ENCODE measurements around the gene PPM1H. TPM values are rescaled to one million over a fixed set of nuclear protein-coding genes. Genes with fewer than 3 reads are reported as not detected.
A peak's percentile ranks its signal among the peaks of the same experiment; 100 is the strongest.

The PPM1H gene
- total RNA-seq, 1 experiment from 2014 or later = 37.1 TPM

- H3K36me3 Mint-ChIP-seq = no peaks in the 10 kb centered on the region; the same call in 1 of the 2 replicates
- H3K4me3 Mint-ChIP-seq = no peak overlapping the region
- TF ChIP-seq ZNF396 (CRISPR knock-in tag; IDR thresholded peaks at IDR 0.05; ENCODE audit: borderline replicate concordance) (no peak), GRHL2 (CRISPR knock-in tag; IDR thresholded peaks at IDR 0.05; ENCODE audit: insufficient replicate concordance, severe bottlenecking) (no peak), FOXP4 (CRISPR knock-in tag; IDR thresholded peaks at IDR 0.05) (no peak), KAT7 (CRISPR knock-in tag; IDR thresholded peaks at IDR 0.05; ENCODE audit: borderline replicate concordance) (no peak), GABPB1 (CRISPR knock-in tag; IDR thresholded peaks at IDR 0.05) (no peak), RORB (CRISPR knock-in tag; IDR thresholded peaks at IDR 0.05) (no peak), GTF2I (CRISPR knock-in tag; conservative IDR thresholded peaks at IDR 0.05) (no peak), HMGA2 (CRISPR knock-in tag; IDR thresholded peaks at IDR 0.05) (no peak), ZMAT4 (CRISPR knock-in tag; IDR thresholded peaks at IDR 0.05) (no peak), E2F4 (CRISPR knock-in tag; IDR thresholded peaks at IDR 0.05; ENCODE audit: borderline replicate concordance, low read depth) (no peak), ZNF416 (CRISPR knock-in tag; IDR thresholded peaks at IDR 0.05) (no peak), NR1H2 (CRISPR knock-in tag; IDR thresholded peaks at IDR 0.05) (no peak), NR3C1 (CRISPR knock-in tag; conservative IDR thresholded peaks at IDR 0.05; ENCODE audit: low read depth) (no peak), JAZF1 (CRISPR knock-in tag; IDR thresholded peaks at IDR 0.05) (no peak), ATF3 (CRISPR knock-in tag; conservative IDR thresholded peaks at IDR 0.05) (no peak), STAT6 (CRISPR knock-in tag; conservative IDR thresholded peaks at IDR 0.05; ENCODE audit: low read depth) (no peak), ZNF317 (CRISPR knock-in tag; IDR thresholded peaks at IDR 0.05; ENCODE audit: borderline replicate concordance, low read depth) (no peak)
- TF ChIP-seq, protein P1, sequence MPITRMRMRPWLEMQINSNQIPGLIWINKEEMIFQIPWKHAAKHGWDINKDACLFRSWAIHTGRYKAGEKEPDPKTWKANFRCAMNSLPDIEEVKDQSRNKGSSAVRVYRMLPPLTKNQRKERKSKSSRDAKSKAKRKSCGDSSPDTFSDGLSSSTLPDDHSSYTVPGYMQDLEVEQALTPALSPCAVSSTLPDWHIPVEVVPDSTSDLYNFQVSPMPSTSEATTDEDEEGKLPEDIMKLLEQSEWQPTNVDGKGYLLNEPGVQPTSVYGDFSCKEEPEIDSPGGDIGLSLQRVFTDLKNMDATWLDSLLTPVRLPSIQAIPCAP (CRISPR knock-in tag; IDR thresholded peaks at IDR 0.05) = no peak
- TF ChIP-seq, protein P2, sequence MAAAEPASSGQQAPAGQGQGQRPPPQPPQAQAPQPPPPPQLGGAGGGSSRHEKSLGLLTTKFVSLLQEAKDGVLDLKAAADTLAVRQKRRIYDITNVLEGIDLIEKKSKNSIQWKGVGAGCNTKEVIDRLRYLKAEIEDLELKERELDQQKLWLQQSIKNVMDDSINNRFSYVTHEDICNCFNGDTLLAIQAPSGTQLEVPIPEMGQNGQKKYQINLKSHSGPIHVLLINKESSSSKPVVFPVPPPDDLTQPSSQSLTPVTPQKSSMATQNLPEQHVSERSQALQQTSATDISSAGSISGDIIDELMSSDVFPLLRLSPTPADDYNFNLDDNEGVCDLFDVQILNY (CRISPR knock-in tag; IDR thresholded peaks at IDR 0.05) = no peak
- TF ChIP-seq, protein P3, sequence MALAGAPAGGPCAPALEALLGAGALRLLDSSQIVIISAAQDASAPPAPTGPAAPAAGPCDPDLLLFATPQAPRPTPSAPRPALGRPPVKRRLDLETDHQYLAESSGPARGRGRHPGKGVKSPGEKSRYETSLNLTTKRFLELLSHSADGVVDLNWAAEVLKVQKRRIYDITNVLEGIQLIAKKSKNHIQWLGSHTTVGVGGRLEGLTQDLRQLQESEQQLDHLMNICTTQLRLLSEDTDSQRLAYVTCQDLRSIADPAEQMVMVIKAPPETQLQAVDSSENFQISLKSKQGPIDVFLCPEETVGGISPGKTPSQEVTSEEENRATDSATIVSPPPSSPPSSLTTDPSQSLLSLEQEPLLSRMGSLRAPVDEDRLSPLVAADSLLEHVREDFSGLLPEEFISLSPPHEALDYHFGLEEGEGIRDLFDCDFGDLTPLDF (CRISPR knock-in tag; IDR thresholded peaks at IDR 0.05) = no peak
- peaks cover 34% of the 10 kb centered on the region for H3K4me1 Mint-ChIP-seq
- DNase-seq (ENCODE audit: low spot score) (no peak), ATAC-seq (no peak)
- ChIA-PET POLR2A (no interaction called here), CTCF (no interaction called here)
- peaks cover 5% of the 10 kb centered on the region for H3K9me3 Mint-ChIP-seq
- H3K27ac Mint-ChIP-seq = 0 out of 2 replicates have a peak overlapping the region, but pooled peaks have one; percentile 57
- H3K27me3 Mint-ChIP-seq (ENCODE audit: low read depth) = peaks cover 31% of the 10 kb centered on the region
These were observed 20.7 kb upstream of the PPM1H start for GRCh38 chr12:62955678-62956077.

All from WTC11 (cell line).